ENCODE measurements around the gene TMEM131. TPM values are rescaled to one million over a fixed set of nuclear protein-coding genes. Genes with fewer than 3 reads are reported as not detected.

TMEM131 gene
- total RNA-seq, 1 experiment from 2014 or later, result 29.2 TPM

DNA sequence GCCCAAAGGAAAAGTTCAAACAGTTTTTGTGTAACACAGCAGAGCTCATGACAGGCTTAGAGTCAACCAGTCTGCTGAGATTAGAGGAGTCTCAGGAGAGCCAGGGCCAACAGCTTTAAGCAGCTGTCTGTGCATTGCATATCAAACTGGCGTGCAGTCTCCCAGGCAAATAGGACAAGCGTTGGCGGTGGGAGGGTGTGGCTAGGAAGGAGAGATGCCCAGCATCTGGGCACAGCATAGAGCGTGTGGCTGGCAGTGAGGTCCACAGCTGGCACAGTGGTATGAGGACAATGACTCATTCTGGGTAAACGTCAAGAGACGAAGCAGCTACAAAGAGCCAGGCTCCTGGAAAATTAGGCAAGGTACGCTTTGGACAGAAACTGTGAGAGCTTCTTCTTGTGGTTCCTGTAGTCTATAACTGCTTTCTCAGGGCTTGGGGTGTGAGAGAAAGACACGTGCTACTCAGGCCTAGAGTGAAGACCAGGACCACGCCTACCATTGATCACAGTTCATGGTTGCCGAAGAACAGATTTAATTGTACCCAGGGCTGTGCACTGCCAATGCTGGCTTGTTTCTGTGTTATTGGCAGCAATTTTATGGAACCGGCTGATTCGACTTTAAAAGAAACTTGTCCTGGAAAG lies 267.5 kb downstream of the TMEM131 start:
- H3K27me3 Mint-ChIP-seq (ENCODE audit: unreplicated experiment), result peaks cover 20% of the 10 kb centered on the region
- no peak overlapping the region for H3K4me3 Mint-ChIP-seq (ENCODE audit: low read depth, unreplicated experiment)
- DNase-seq, result peak; percentile 16
- peaks cover 13% of the 10 kb centered on the region for H3K4me1 Mint-ChIP-seq (ENCODE audit: low read depth, unreplicated experiment)
- H3K27ac Mint-ChIP-seq (ENCODE audit: unreplicated experiment), result no peak overlapping the region
- intact Hi-C loops (cut with micrococcal nuclease; ENCODE audit: unreplicated experiment), result no loop called here
- CTCF ChIA-PET, result interaction anchor here (0.6 to 1.2 kb wide), 2 partner anchors 28 to 37 kb away, joined by 3 read pairs; no protein-coding TSS in a partner anchor
- no peaks in the 10 kb centered on the region for H3K9me3 Mint-ChIP-seq (ENCODE audit: low read depth, unreplicated experiment)
- TF ChIP-seq, protein P1, sequence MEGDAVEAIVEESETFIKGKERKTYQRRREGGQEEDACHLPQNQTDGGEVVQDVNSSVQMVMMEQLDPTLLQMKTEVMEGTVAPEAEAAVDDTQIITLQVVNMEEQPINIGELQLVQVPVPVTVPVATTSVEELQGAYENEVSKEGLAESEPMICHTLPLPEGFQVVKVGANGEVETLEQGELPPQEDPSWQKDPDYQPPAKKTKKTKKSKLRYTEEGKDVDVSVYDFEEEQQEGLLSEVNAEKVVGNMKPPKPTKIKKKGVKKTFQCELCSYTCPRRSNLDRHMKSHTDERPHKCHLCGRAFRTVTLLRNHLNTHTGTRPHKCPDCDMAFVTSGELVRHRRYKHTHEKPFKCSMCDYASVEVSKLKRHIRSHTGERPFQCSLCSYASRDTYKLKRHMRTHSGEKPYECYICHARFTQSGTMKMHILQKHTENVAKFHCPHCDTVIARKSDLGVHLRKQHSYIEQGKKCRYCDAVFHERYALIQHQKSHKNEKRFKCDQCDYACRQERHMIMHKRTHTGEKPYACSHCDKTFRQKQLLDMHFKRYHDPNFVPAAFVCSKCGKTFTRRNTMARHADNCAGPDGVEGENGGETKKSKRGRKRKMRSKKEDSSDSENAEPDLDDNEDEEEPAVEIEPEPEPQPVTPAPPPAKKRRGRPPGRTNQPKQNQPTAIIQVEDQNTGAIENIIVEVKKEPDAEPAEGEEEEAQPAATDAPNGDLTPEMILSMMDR (IDR thresholded peaks at IDR 0.05; ENCODE audit: unreplicated experiment), result no peak
- no peaks in the 10 kb centered on the region for H3K36me3 Mint-ChIP-seq (ENCODE audit: insufficient read depth, unreplicated experiment)
- BruUV-seq (replicated peaks), result no TSS peak

DNA sequence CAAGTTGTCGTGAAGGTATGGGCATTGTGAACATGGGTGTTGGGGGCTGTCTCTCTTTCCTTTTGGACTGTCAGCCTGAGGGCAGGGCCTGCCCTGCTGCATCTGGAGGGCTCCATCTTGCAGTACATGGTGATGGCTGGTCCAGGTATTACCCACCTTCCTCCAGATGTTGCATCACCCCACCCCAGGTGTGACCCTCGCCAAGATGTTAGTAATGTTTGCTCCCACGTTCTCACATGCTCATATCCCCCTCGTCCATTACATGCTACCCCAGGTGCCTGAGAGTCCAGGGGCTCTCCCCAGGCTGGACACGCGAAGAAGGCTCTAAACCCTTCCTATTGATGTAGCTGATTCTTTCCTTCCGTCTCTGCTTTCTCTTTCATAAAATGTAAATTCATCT lies 268.5 kb downstream of the TMEM131 start:
- H3K9me3 Mint-ChIP-seq (ENCODE audit: low read depth, unreplicated experiment), result no peaks in the 10 kb centered on the region
- H3K4me1 Mint-ChIP-seq (ENCODE audit: low read depth, unreplicated experiment), result peaks cover 13% of the 10 kb centered on the region
- peaks cover 20% of the 10 kb centered on the region for H3K27me3 Mint-ChIP-seq (ENCODE audit: unreplicated experiment)
- no peak overlapping the region for H3K27ac Mint-ChIP-seq (ENCODE audit: unreplicated experiment)
- intact Hi-C loops (cut with micrococcal nuclease; ENCODE audit: unreplicated experiment), result no loop called here
- TF ChIP-seq, protein P1 (IDR thresholded peaks at IDR 0.05; ENCODE audit: unreplicated experiment), result no peak
- BruUV-seq (replicated peaks), result no TSS peak
- no peak for DNase-seq
- no peak overlapping the region for H3K4me3 Mint-ChIP-seq (ENCODE audit: low read depth, unreplicated experiment)
- no peaks in the 10 kb centered on the region for H3K36me3 Mint-ChIP-seq (ENCODE audit: insufficient read depth, unreplicated experiment)
- CTCF ChIA-PET, result interaction anchor here (0.6 to 1.2 kb wide), 2 partner anchors 27 to 455 kb away, joined by 3 read pairs; no protein-coding TSS in a partner anchor

DNA sequence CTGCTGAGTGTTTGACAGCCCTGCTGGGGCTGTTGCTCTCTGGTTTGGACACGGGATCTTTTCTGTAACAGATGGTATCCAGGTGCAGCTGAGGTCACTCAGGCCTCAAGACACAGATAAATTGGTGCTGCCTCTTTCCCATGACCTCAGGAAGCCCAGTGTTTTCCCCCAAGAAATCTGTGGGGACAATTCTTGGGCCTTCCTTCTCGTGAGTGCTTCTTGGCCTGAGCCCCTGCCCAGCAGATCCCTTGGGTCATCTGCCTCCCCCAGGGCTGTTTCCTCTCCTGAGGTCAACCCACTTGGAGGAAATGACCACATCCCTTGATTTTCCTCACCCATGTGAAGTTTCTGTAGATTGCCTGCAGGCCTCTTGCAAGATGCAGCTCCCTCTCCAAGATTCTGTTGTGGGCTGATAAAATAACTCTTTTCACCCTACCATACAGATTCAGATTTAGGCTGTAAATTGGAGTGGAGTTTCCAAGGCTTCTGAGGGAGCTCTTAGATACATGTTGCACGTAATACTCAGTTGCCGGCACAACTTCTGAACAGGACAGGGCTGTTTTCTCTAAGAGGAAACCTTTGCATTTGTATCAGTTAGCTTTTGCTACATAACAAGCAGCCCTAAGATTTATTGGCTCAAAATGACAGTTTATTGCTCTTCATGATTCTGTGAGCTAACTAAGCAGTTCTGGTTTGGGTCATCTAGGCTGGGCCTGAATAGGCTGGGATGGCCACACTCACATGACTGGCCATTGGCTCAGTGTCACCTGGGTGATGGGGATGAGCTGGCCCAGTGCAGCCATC lies 269.3 kb downstream of the TMEM131 start:
- Mint-ChIP-seq H3K9me3 (ENCODE audit: low read depth, unreplicated experiment) (no peaks in the 10 kb centered on the region), H3K36me3 (ENCODE audit: insufficient read depth, unreplicated experiment) (no peaks in the 10 kb centered on the region), H3K27me3 (ENCODE audit: unreplicated experiment) (peaks cover 20% of the 10 kb centered on the region), H3K27ac (ENCODE audit: unreplicated experiment) (no peak overlapping the region), H3K4me3 (ENCODE audit: low read depth, unreplicated experiment) (no peak overlapping the region), H3K4me1 (ENCODE audit: low read depth, unreplicated experiment) (peaks cover 13% of the 10 kb centered on the region)
- DNase-seq, result no peak
- TF ChIP-seq, protein P1 (IDR thresholded peaks at IDR 0.05; ENCODE audit: unreplicated experiment), result no peak
- BruUV-seq (replicated peaks), result no TSS peak
- CTCF ChIA-PET, result interaction anchor here (0.6 to 0.7 kb wide), 3 partner anchors 20 to 490 kb away, joined by 3 to 4 read pairs (median 3); no protein-coding TSS in a partner anchor
- intact Hi-C loops (cut with micrococcal nuclease; ENCODE audit: unreplicated experiment), result no loop called here

DNA sequence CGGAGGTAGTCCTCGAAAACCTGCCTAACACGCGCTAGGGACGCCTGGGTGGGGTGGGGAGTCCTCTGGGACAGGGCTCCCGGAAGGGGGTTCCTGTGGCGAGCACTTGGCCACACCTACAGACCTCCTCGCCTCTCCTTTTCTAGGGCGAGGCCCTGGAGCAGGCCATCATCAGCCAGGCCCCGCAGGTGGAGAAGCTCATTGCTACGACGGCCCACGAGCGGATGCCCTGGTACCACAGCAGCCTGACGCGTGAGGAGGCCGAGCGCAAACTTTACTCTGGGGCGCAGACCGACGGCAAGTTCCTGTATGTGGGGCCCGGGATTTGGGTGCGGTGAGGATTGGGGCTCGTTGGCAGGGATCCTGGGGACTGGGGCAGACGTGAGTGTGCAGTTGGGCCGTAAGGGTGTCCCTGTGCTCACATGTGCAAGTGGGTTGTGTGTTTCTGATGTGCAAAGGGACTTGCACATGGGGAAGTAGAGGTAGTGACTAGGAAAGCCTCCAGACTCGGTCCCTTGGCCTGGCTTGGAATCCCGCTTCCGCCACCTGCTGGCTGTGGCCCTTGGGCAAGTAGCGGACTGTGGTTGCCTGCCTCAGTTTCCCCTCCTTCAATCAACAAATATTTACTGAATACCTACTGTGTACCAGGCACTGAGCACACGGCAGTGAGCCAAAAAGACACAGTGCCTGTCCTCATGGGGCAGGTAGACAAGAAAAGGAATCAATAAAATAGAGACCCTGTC lies 270.6 kb downstream of the TMEM131 start:
- CTCF ChIA-PET, result interaction anchor here (0.6 to 0.7 kb wide), 2 partner anchors 21 to 389 kb away, joined by 4 to 6 read pairs; no protein-coding TSS in a partner anchor
- TF ChIP-seq, protein P1 (IDR thresholded peaks at IDR 0.05; ENCODE audit: unreplicated experiment), result no peak
- DNase-seq, result no peak
- Mint-ChIP-seq H3K4me1 (ENCODE audit: low read depth, unreplicated experiment) (peaks cover 9% of the 10 kb centered on the region), H3K36me3 (ENCODE audit: insufficient read depth, unreplicated experiment) (no peaks in the 10 kb centered on the region), H3K9me3 (ENCODE audit: low read depth, unreplicated experiment) (no peaks in the 10 kb centered on the region), H3K27ac (ENCODE audit: unreplicated experiment) (no peak overlapping the region), H3K4me3 (ENCODE audit: low read depth, unreplicated experiment) (no peak overlapping the region), H3K27me3 (ENCODE audit: unreplicated experiment) (peaks cover 22% of the 10 kb centered on the region)
- intact Hi-C loops (cut with micrococcal nuclease; ENCODE audit: unreplicated experiment), result no loop called here
- no TSS peak for BruUV-seq (replicated peaks)
